Vein endothelial cell (primary cell): ENCODE data around the gene BAG2. TPM values are rescaled to one million over a fixed set of nuclear protein-coding genes. Genes with fewer than 3 reads are reported as not detected.

Experiments used
- total RNA-seq: library from RNA; depleted of rRNA; stranded (reverse); fragments of >200 nt; gene quantifications from 2 replicates; pipeline ENCODE4 v1.2.3, GENCODE V29; 2012

The BAG2 gene
- total RNA-seq: 2.3 and 2.7 TPM in 2 replicates

GRCh38 chr6:57172136-57173055 is at the start of gene BAG2:
BAG2 (plus strand) TSS chr6:57172326; CDS start chr6:57172698, 372 bp downstream.

GRCh38 chr6:57221936-57222742 is 50.0 kb downstream of the BAG2 start, which contains the start of gene RAB23:
RAB23 (minus strand) TSS chr6:57222307; CDS start chr6:57210380, 11,927 bp downstream.

Other genes starting within 250 kb of the BAG2 start
- 0.19 and 0.33 TPM in 2 replicates for gene BEND6, start 217.2 kb upstream of the BAG2 start, total RNA-seq
- 13.7 and 15.0 TPM in 2 replicates for gene KIAA1586, start 125.6 kb upstream of the BAG2 start, total RNA-seq
- 76.8 and 78.6 TPM in 2 replicates for gene ZNF451, start 82.1 kb upstream of the BAG2 start, total RNA-seq
- 6.5 and 9.4 TPM in 2 replicates for gene RAB23, start 50.0 kb downstream of the BAG2 start, total RNA-seq
- 16.3 and 22.4 TPM in 2 replicates for gene PRIM2, start 145.3 kb downstream of the BAG2 start, total RNA-seq